ENCODE measurements around the gene TSPO2.
"Not testable (repeated sequence)": the region's sequence is repeated elsewhere in the genome, so short reads cannot be mapped to it uniquely, and the experiment has no call there.

The TSPO2 gene

GRCh38 chr6:41042226-41043055 is at the start of gene TSPO2:
Gene TSPO2, plus strand, starts transcription at chr6:41042467. Its CDS starts 519 bp downstream, at chr6:41042986.
- DNase-seq (ENCODE audit: low read depth in 3 of 3), result no peak

- DNase-seq (ENCODE audit: low read depth in 3 of 3), result no peak
Observed at GRCh38 chr6:40992746-40993145, 49.5 kb upstream of the TSPO2 start.

- DNase-seq (ENCODE audit: low read depth in 3 of 3), result no peak
Observed at GRCh38 chr6:40996591-40997233, 45.6 kb upstream of the TSPO2 start.

GRCh38 chr6:40997234-40997957 is 44.9 kb upstream of the TSPO2 start:
- DNase-seq (ENCODE audit: low read depth in 3 of 3), result no peak

- DNase-seq (ENCODE audit: low read depth in 3 of 3), result no peak
Observed at GRCh38 chr6:40998661-40999060, 43.6 kb upstream of the TSPO2 start.

GRCh38 chr6:40999569-40999968 is 42.7 kb upstream of the TSPO2 start:
- DNase-seq (ENCODE audit: low read depth in 3 of 3), result no peak

GRCh38 chr6:41000248-41000647 is 42.0 kb upstream of the TSPO2 start:
- DNase-seq (ENCODE audit: low read depth in 3 of 3), result no peak

- no peak for DNase-seq (ENCODE audit: low read depth in 3 of 3)
Observed at GRCh38 chr6:41002168-41002567, 40.1 kb upstream of the TSPO2 start.

- DNase-seq (ENCODE audit: low read depth in 3 of 3), result peak; percentile 16 to 43 (median 39)
Observed at GRCh38 chr6:41006217-41006616, 36.0 kb upstream of the TSPO2 start.

GRCh38 chr6:41006980-41007379 is 35.3 kb upstream of the TSPO2 start:
- not testable (repeated sequence) for DNase-seq (ENCODE audit: low read depth in 3 of 3)

GRCh38 chr6:41008011-41008410 is 34.3 kb upstream of the TSPO2 start:
- DNase-seq (ENCODE audit: low read depth in 3 of 3), result no peak

- no peak for DNase-seq (ENCODE audit: low read depth in 3 of 3)
Observed at GRCh38 chr6:41009669-41010068, 32.6 kb upstream of the TSPO2 start.

GRCh38 chr6:41011673-41012072 is 30.6 kb upstream of the TSPO2 start:
- DNase-seq (ENCODE audit: low read depth in 3 of 3), result no peak

GRCh38 chr6:41013466-41014153 is 28.7 kb upstream of the TSPO2 start:
- DNase-seq (ENCODE audit: low read depth in 3 of 3), result no peak

- no peak for DNase-seq (ENCODE audit: low read depth in 3 of 3)
Observed at GRCh38 chr6:41014780-41015179, 27.5 kb upstream of the TSPO2 start.

- not testable (repeated sequence) for DNase-seq (ENCODE audit: low read depth in 3 of 3)
Observed at GRCh38 chr6:41015860-41016259, 26.4 kb upstream of the TSPO2 start.

GRCh38 chr6:41017663-41018062 is 24.6 kb upstream of the TSPO2 start:
- no peak for DNase-seq (ENCODE audit: low read depth in 3 of 3)

- DNase-seq (ENCODE audit: low read depth in 3 of 3), result no peak
Observed at GRCh38 chr6:41021832-41022231, 20.4 kb upstream of the TSPO2 start.

GRCh38 chr6:41022294-41022693 is 20.0 kb upstream of the TSPO2 start:
- no peak for DNase-seq (ENCODE audit: low read depth in 3 of 3)

- no peak for DNase-seq (ENCODE audit: low read depth in 3 of 3)
Observed at GRCh38 chr6:41023114-41023513, 19.2 kb upstream of the TSPO2 start.

- DNase-seq (ENCODE audit: low read depth in 3 of 3), result no peak
Observed at GRCh38 chr6:41025966-41026530, 16.2 kb upstream of the TSPO2 start.

GRCh38 chr6:41027241-41027640 is 15.0 kb upstream of the TSPO2 start:
- no peak for DNase-seq (ENCODE audit: low read depth in 3 of 3)

All from stimulated activated CD4-positive, alpha-beta T cell treated with anti-CD3 and anti-CD28 coated beads, TNF-alpha, amount 100 ng/mL, for 24 hours (primary cell).